ENCODE measurements around the gene BCAM. TPM values are rescaled to one million over a fixed set of nuclear protein-coding genes. Genes with fewer than 3 reads are reported as not detected.
A peak's percentile ranks its signal among the peaks of the same experiment; 100 is the strongest.

Gene BCAM
- total RNA-seq, 1 experiment from 2014 or later: 15.5 TPM

DNA sequence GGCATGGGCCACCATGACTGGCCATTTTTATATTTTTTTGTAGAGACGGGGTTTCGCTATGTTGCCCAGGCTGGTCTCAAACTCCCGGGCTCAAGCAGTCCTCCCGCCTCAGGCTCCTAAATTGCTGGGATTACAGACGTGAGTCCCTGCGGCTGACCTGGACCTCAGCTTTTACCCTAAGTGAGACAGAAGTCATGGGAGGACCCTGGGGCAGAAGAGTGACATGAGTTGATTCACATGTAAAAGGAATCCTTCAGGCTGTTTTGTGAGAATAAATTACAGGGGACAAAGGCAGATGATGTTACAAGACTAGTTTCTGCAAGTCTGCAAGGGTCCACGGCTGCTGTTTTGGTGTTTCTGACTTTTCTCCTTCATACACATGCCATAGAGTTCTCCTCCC lies 2.6 kb upstream of the BCAM start:
- Histone ChIP-seq H3K27me3 (0 out of 2 replicates have a peak, but pooled peaks cover 13% of the 10 kb centered on the region), H3K4me3 (no peak overlapping the region), H3K9me3 (replicated peaks) (no peaks in the 10 kb centered on the region), H3K27ac (no peak overlapping the region), H3K36me3 (no peaks in the 10 kb centered on the region), H3K4me1 (peaks cover 11% of the 10 kb centered on the region)
- no peak for DNase-seq

DNA sequence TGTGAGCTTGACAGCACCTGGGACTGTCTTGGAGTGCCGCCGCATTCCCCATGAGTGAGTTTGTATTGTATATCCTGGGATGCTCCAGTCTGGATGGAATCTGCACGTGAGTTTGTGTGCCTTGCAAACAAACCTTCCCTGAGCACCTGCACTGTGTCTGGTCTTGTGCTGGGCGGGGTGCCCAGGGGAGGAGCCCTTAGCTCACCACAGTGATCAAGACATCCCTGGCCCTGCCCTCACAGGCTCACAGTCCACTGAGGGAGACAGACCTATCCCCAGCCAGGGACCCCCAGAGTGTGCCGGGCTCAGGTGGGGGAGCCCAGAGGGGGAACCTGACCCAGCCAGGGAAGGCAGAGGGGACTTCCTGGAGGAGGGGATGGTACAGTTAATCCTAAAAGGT lies 1.7 kb upstream of the BCAM start:
- no peaks in the 10 kb centered on the region for H3K36me3 ChIP-seq
- H3K4me3 ChIP-seq: no peak overlapping the region
- H3K9me3 ChIP-seq (replicated peaks): no peaks in the 10 kb centered on the region
- H3K27ac ChIP-seq: no peak overlapping the region
- 0 out of 2 replicates have a peak, but pooled peaks cover 13% of the 10 kb centered on the region for H3K27me3 ChIP-seq
- peaks cover 11% of the 10 kb centered on the region for H3K4me1 ChIP-seq
- DNase-seq: no peak

DNA sequence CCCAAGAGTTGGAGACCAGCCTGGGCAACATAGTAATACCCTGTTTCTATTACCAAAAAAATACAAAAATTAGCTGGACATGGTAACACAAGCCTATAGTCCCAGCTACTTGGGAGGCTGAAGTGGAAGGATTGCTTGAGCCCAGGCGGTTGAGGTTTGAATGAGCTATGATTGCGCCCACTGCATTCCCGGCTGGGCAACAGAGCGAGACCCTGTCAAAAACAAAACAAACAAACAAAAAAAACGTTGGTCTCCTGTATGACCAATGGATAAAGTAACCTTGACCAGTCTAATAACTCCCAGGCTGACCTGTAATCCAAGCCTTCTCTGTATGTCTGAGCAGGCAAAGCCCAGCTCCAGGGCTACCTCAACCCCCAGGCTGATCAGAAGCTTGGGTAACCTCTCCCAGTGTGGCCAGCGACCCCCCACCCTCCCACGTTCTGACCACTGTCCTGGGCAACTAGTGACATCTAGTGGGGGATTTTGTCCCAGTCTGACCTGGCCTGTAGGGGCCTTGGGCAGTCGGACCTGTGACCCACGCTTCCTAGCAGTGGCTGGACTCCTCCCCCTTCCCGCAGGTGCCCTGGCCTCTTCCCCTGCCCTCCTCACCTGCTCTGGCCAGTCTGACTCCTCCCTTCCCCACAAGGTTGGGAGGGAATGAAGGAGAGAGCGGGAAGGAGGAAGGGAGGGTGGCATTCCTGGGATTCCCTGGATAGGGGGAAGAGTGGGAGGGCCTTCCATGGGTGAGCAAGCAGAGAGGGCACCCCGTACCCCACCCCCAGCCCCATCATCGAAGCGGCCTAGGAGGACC lies 1.0 kb upstream of the BCAM start:
- peak; percentile 49 to 57 for DNase-seq
- peak overlapping the region; percentile 83 for H3K4me3 ChIP-seq
- 0 out of 2 replicates have a peak, but pooled peaks cover 13% of the 10 kb centered on the region for H3K27me3 ChIP-seq
- H3K36me3 ChIP-seq: no peaks in the 10 kb centered on the region
- H3K9me3 ChIP-seq (replicated peaks): no peaks in the 10 kb centered on the region
- H3K4me1 ChIP-seq: peaks cover 11% of the 10 kb centered on the region
- no peak overlapping the region; the same call in 1 of the 2 replicates for H3K27ac ChIP-seq

DNA sequence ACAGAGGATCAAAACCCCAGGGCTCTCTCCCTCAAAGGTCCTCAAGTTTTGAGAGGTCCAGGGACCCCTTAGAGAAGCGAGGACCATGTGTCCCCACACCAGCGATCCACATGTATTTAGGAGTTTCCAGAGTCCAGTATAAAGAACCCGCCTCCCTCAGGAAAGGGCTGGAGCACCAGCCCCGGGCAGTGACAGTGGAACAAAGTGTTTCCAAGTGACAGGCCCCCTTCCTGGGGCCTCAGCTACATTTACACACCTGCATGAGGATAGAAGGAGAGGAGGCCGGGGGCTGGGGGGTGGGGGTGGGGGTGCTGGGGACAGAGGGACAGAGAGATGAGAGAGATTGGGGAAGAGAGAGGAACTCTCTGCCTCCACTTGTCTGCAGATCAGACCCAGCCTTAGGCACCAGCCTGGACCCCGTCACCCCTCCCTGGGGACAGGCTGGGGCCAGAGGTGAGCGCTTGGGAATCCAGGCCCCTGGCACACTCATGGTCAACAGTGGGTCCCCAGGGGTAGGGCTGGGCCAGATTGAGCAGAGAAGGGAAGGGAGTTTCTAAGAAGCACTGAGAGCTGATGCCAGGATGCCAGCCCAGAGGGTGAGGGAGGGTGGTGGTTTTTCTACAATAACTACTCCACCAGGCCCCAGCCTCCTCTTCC lies 802 bp downstream of the BCAM start:
- H3K4me1 ChIP-seq: peaks cover 11% of the 10 kb centered on the region
- DNase-seq: no peak

DNA sequence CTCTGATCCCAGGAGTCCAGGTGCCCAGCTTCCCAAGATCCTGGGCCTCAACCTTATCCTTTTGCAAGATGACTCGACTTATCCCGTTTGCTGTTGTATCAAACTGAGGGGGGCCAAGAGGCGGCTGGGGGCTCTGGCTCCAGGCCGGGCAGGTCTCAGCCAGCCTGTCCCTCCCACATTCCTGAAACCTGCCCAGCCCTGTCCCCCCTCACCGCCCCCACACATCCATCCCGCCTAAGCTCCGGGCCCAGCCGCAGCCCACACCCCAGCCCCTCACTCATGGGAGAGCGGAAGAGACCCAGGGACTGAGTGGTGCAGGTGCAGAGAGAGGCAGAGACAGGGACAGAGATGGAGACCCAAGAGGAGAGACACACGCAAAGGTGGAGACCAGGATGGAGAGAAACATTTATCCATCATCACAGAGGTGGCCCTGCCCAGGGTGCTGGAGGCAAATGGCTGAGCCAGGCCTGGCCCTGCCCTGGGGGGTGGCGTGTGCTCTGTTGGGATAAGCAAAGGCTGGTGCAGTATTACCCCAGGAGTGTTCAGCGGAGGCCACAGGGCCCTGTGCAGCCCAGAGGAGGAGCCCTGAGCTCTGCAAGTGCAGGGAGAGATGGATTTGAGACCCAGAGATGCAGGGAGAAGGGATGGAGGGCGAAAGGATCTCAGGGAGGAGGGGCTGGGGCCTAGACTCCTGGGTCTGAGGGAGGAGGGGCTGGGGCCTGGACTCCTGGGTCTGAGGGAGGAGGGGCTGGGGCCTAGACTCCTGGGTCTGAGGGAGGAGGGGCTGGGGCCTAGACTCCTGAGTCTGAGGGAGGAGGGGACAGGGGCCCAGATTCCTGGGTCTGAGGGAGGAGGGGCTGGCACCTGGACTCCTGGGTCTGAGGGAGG lies 1.6 kb downstream of the BCAM start:
- peaks cover 9% of the 10 kb centered on the region for H3K36me3 ChIP-seq
- no peaks in the 10 kb centered on the region for H3K9me3 ChIP-seq (replicated peaks)
- no peak for DNase-seq
- H3K4me3 ChIP-seq: no peak overlapping the region
- 0 out of 2 replicates have a peak, but pooled peaks cover 11% of the 10 kb centered on the region for H3K27me3 ChIP-seq
- no peak overlapping the region for H3K27ac ChIP-seq
- peaks cover 15% of the 10 kb centered on the region for H3K4me1 ChIP-seq

More for the DNA sequence above, 802 bp downstream of the BCAM start:
- Histone ChIP-seq H3K36me3 (peaks cover 9% of the 10 kb centered on the region), H3K4me3 (peak overlapping the region; percentile 83), H3K27ac (no peak overlapping the region), H3K9me3 (replicated peaks) (no peaks in the 10 kb centered on the region), H3K27me3 (0 out of 2 replicates have a peak, but pooled peaks cover 13% of the 10 kb centered on the region)

DNA sequence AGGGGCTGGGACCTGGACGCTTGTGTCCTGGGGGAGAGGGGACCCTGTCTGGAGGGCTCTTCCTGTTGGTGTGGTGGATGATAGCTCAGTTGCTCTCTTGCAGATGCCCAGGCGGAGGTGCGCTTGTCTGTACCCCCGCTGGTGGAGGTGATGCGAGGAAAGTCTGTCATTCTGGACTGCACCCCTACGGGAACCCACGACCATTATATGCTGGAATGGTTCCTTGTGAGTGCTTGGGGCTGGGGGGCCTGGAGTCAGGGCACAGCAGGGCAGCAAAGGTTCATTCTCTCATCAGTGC lies 2.2 kb downstream of the BCAM start:
- DNase-seq: no peak
- no peak overlapping the region for H3K4me3 ChIP-seq
- peaks cover 21% of the 10 kb centered on the region for H3K4me1 ChIP-seq
- 0 out of 2 replicates have a peak, but pooled peaks cover 9% of the 10 kb centered on the region for H3K27me3 ChIP-seq
- H3K27ac ChIP-seq: no peak overlapping the region
- peaks cover 9% of the 10 kb centered on the region for H3K36me3 ChIP-seq
- H3K9me3 ChIP-seq (replicated peaks): no peaks in the 10 kb centered on the region

DNA sequence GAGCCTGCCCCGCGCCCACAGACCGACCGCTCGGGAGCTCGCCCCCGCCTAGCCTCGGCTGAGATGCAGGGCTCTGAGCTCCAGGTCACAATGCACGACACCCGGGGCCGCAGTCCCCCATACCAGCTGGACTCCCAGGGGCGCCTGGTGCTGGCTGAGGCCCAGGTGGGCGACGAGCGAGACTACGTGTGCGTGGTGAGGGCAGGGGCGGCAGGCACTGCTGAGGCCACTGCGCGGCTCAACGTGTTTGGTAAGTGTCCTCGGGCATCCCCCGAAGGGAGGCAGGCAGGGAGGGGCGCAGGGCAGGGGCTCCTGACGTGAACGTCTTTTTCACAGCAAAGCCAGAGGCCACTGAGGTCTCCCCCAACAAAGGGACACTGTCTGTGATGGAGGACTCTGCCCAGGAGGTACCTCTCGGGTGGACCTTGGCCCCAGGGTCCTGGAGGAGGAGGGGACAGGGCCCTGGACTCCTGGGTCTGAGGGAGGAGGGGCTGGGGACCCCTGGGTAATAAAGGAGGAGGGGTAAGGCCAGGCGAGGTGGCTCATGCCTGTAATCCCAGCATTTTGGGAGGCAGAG lies 3.3 kb downstream of the BCAM start:
- Histone ChIP-seq H3K27ac (no peak overlapping the region), H3K4me1 (peaks cover 30% of the 10 kb centered on the region), H3K9me3 (replicated peaks) (no peaks in the 10 kb centered on the region), H3K27me3 (0 out of 2 replicates have a peak, but pooled peaks cover 4% of the 10 kb centered on the region), H3K4me3 (no peak overlapping the region), H3K36me3 (peaks cover 9% of the 10 kb centered on the region)
- DNase-seq: no peak

DNA sequence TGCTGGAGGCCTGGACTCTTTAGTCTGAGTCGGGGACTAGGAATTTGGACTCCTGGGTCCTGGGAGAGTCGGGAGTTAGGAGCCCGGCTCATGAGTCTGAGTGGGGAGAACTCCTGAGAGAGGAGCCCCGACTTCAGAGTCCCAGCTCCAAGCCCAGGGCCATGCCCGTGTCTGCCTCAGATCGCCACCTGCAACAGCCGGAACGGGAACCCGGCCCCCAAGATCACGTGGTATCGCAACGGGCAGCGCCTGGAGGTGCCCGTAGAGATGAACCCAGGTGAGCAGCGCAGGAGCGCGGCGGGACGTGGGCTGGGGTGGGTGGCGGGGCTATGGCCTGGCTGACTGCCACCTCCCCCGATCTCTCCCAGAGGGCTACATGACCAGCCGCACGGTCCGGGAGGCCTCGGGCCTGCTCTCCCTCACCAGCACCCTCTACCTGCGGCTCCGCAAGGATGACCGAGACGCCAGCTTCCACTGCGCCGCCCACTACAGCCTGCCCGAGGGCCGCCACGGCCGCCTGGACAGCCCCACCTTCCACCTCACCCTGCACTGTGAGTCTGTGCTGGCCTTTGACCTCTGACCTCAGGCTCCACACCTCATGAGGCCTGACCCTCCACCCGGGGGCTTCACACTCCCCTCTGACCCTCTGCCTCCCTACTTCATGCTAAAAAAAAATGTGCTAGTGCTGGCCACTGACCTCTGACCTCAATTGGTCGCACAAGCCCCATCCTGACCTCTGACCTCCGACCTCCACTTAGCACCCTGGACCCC lies 4.4 kb downstream of the BCAM start:
- no peaks in the 10 kb centered on the region for H3K27me3 ChIP-seq
- H3K4me1 ChIP-seq: peaks cover 22% of the 10 kb centered on the region
- DNase-seq: no peak
- H3K27ac ChIP-seq: no peak overlapping the region
- no peaks in the 10 kb centered on the region for H3K9me3 ChIP-seq (replicated peaks)
- no peak overlapping the region for H3K4me3 ChIP-seq
- peaks cover 9% of the 10 kb centered on the region for H3K36me3 ChIP-seq

DNA sequence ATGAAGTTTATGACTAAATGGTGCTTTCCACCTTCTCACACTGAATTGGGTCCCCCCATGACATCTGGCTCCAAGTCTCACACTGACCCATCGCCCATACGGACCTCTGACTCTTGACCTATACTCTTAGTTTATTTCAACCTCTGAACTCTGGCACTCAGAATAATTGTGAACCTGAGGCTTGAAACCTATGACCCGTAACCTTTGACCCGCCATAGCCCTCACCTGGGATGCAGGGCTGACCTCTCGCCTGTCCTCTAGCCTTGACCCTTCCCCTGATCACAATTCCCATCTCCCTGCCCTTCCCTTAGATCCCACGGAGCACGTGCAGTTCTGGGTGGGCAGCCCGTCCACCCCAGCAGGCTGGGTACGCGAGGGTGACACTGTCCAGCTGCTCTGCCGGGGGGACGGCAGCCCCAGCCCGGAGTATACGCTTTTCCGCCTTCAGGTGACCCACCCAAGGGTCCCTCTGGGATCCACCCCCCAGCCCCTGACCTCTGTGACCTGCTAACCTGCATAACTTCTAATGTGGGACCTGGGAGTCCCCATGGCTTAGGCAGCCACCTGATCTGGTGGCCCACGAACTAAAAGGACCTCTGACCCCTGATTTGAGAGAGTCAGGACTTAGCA lies 5.1 kb downstream of the BCAM start:
- H3K27me3 ChIP-seq: no peaks in the 10 kb centered on the region
- no peak overlapping the region for H3K4me3 ChIP-seq
- no peak overlapping the region for H3K27ac ChIP-seq
- peaks cover 9% of the 10 kb centered on the region for H3K36me3 ChIP-seq
- no peak for DNase-seq
- H3K9me3 ChIP-seq (replicated peaks): no peaks in the 10 kb centered on the region
- peaks cover 22% of the 10 kb centered on the region for H3K4me1 ChIP-seq

DNA sequence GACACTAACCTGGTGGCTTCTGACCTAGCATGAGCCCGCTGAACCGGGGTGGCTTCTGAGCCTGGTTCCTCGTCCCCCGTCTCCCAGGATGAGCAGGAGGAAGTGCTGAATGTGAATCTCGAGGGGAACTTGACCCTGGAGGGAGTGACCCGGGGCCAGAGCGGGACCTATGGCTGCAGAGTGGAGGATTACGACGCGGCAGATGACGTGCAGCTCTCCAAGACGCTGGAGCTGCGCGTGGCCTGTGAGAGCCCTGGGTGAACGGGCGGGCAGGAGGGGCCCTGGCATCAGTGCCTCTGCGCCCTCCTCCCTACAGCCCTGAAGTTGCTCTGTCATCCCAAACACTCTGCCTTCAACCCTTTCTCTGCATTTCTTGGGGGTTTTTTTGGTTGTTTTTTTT lies 5.6 kb downstream of the BCAM start:
- Histone ChIP-seq H3K27ac (no peak overlapping the region), H3K9me3 (replicated peaks) (no peaks in the 10 kb centered on the region), H3K27me3 (no peaks in the 10 kb centered on the region), H3K36me3 (peaks cover 9% of the 10 kb centered on the region), H3K4me1 (peaks cover 19% of the 10 kb centered on the region), H3K4me3 (no peak overlapping the region)
- no peak for DNase-seq

DNA sequence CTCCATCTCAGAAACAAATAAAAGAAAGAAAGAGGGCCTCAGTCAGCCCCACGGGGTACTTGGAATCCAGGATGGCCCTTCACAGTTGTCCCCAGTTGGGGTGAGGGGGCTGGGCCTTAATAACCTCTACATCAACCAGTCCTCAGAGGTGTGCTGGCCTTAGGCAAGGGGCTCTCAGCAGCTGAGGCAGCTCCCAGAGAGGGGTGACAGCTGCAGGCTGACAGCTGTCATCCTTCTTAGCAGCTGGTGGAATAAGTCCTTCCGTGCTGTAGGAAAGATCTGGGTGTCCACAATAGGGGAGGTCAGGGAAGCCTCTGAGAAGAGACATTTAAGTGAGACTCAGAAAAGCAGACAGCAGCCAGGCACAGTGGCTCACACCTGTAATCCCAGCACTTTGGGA lies 7.4 kb downstream of the BCAM start:
- peak; percentile 90 to 94 for DNase-seq
- H3K4me1 ChIP-seq: peaks cover 18% of the 10 kb centered on the region
- H3K27ac ChIP-seq: peak overlapping the region; percentile 42
- no peaks in the 10 kb centered on the region for H3K27me3 ChIP-seq
- H3K36me3 ChIP-seq: peaks cover 9% of the 10 kb centered on the region
- H3K9me3 ChIP-seq (replicated peaks): no peaks in the 10 kb centered on the region
- H3K4me3 ChIP-seq: no peak overlapping the region

DNA sequence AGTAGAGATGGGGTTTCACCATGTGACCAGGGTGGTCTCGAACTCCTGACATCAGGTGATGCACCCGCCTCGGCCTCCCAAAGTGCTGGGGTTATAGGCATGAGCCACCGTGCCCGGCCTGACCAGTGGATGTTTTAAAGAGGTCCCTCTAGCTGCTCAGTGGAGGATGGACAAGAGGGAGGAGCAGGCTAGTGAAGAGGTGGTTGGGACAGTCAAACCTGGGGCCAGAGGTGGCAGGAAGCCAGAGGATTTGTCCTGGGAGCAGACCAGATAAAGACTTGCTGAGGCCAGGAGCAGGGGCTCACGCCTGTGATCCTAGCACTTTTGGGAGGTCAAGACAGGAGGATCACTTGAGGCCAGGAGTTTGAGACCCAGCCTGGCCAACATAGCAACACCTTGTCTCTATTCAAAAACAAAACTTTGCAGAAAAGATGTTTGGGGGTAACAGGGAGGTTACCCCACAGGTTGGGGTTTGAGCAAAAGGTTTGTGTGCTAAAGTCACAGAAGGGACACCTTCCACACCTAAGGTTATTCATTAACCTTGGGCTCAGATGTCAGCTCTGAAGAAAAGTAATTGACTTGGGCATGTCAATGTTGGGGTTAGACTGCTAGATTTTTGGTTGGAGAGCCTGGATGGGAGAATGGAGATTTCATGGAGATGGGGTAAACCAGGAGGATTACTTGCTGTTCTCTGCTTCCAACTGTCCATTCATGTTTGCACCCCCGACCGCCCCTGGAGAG lies 9.0 kb downstream of the BCAM start:
- no peak for DNase-seq
- H3K4me3 ChIP-seq: no peak overlapping the region
- H3K27ac ChIP-seq: no peak overlapping the region
- H3K9me3 ChIP-seq (replicated peaks): no peaks in the 10 kb centered on the region
- no peaks in the 10 kb centered on the region for H3K27me3 ChIP-seq
- H3K4me1 ChIP-seq: peaks cover 19% of the 10 kb centered on the region
- peaks cover 9% of the 10 kb centered on the region for H3K36me3 ChIP-seq

DNA sequence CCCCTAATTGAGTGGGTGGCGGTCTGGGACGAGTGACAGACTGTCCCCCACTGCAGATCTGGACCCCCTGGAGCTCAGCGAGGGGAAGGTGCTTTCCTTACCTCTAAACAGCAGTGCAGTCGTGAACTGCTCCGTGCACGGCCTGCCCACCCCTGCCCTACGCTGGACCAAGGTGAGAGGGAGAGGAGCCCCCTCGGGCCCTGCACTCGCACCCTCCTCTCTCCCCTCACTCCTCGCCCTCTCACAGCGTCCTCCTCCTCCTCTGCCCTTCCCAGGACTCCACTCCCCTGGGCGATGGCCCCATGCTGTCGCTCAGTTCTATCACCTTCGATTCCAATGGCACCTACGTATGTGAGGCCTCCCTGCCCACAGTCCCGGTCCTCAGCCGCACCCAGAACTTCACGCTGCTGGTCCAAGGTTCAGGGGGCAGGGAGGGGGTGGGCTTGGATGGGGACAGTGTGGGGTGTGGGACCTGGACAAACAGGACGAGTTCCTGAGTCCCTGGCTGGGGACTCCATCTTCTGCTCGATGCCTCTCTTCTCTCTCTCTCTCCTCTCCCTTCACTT lies 9.6 kb downstream of the BCAM start:
- Histone ChIP-seq H3K9me3 (replicated peaks) (no peaks in the 10 kb centered on the region), H3K36me3 (peaks cover 4% of the 10 kb centered on the region), H3K4me3 (no peak overlapping the region), H3K27ac (no peak overlapping the region), H3K27me3 (no peaks in the 10 kb centered on the region), H3K4me1 (peaks cover 25% of the 10 kb centered on the region)
- DNase-seq: no peak
